Measurements from ENCODE around the gene ARHGEF2. TPM values are rescaled to one million over a fixed set of nuclear protein-coding genes. Genes with fewer than 3 reads are reported as not detected.

ARHGEF2 gene
- polyA plus RNA-seq, 1 donor = 143 TPM

- DNase-seq (ENCODE audit: low read depth) = no peak
Measured at GRCh38 chr1:155971910-155972809, 6.2 kb downstream of the ARHGEF2 start.

GRCh38 chr1:155970531-155971167, 7.7 kb downstream of the ARHGEF2 start:
- no peak for DNase-seq (ENCODE audit: low read depth)

- DNase-seq (ENCODE audit: low read depth) = no peak
Measured at GRCh38 chr1:155969377-155969791, 9.0 kb downstream of the ARHGEF2 start.

- DNase-seq (ENCODE audit: low read depth) = no peak
Measured at GRCh38 chr1:155968670-155969069, 9.7 kb downstream of the ARHGEF2 start.

GRCh38 chr1:155968051-155968400, 10.3 kb downstream of the ARHGEF2 start:
- DNase-seq (ENCODE audit: low read depth) = no peak

- DNase-seq (ENCODE audit: low read depth) = no peak
Measured at GRCh38 chr1:155967341-155968050, 10.9 kb downstream of the ARHGEF2 start.

GRCh38 chr1:155966750-155967149, 11.6 kb downstream of the ARHGEF2 start:
- DNase-seq (ENCODE audit: low read depth) = no peak

- DNase-seq (ENCODE audit: low read depth) = no peak
Measured at GRCh38 chr1:155966135-155966534, 12.2 kb downstream of the ARHGEF2 start.

GRCh38 chr1:155964193-155964592, 14.2 kb downstream of the ARHGEF2 start:
- no peak for DNase-seq (ENCODE audit: low read depth)

- no peak for DNase-seq (ENCODE audit: low read depth)
Measured at GRCh38 chr1:155962599-155963211, 15.6 kb downstream of the ARHGEF2 start.

- no peak for DNase-seq (ENCODE audit: low read depth)
Measured at GRCh38 chr1:155961937-155962336, 16.4 kb downstream of the ARHGEF2 start.

- no peak for DNase-seq (ENCODE audit: low read depth)
Measured at GRCh38 chr1:155960081-155960745, 18.1 kb downstream of the ARHGEF2 start.

- DNase-seq (ENCODE audit: low read depth) = no peak
Measured at GRCh38 chr1:155957411-155957915, 20.9 kb downstream of the ARHGEF2 start.

- no peak for DNase-seq (ENCODE audit: low read depth)
Measured at GRCh38 chr1:155954645-155955044, 23.7 kb downstream of the ARHGEF2 start.

GRCh38 chr1:155952505-155952890, 25.8 kb downstream of the ARHGEF2 start:
- no peak for DNase-seq (ENCODE audit: low read depth)

GRCh38 chr1:155951753-155952504, 26.4 kb downstream of the ARHGEF2 start:
- DNase-seq (ENCODE audit: low read depth) = no peak

- DNase-seq (ENCODE audit: low read depth) = no peak
Measured at GRCh38 chr1:155950829-155951228, 27.5 kb downstream of the ARHGEF2 start.

GRCh38 chr1:155947741-155948140, 30.6 kb downstream of the ARHGEF2 start:
- no peak for DNase-seq (ENCODE audit: low read depth)

GRCh38 chr1:155947292-155947691, 31.1 kb downstream of the ARHGEF2 start:
- DNase-seq (ENCODE audit: low read depth) = no peak

- DNase-seq (ENCODE audit: low read depth) = no peak
Measured at GRCh38 chr1:155946633-155947219, 31.6 kb downstream of the ARHGEF2 start.
